GM15510 (cell line): ENCODE results near the gene RENBP.

Source experiments
- POLR2A ChIP-seq: IDR thresholded peaks from 3 replicates; pipeline ENCODE4 v1.6.1; 2011; ENCODE audit warnings: borderline replicate concordance; ENCODE audit not compliant: insufficient read length; ENCODE audit errors: extremely low read depth

Gene RENBP

DNA sequence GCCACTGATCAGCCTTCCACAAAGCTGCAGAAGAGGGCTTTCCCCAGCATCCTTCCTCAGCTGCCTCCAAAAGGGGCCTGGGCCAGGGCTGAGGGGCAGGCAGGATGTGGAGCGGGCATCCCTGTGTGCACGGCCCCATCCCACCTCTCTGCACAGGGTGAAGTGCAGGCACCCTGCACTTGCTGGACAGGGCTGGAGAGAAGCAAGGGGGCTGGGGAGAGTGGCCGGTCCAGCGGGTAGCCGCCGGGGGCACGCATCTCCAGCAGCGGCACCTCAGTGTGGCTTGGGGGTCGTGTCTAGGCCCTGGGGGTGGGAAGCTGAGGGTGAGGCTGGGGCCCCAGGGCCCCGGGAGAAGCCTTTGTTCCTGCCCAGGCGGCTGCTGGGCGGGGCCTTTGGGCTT lies 37.0 kb downstream of the RENBP start:
- no peak for TF ChIP-seq POLR2A

DNA sequence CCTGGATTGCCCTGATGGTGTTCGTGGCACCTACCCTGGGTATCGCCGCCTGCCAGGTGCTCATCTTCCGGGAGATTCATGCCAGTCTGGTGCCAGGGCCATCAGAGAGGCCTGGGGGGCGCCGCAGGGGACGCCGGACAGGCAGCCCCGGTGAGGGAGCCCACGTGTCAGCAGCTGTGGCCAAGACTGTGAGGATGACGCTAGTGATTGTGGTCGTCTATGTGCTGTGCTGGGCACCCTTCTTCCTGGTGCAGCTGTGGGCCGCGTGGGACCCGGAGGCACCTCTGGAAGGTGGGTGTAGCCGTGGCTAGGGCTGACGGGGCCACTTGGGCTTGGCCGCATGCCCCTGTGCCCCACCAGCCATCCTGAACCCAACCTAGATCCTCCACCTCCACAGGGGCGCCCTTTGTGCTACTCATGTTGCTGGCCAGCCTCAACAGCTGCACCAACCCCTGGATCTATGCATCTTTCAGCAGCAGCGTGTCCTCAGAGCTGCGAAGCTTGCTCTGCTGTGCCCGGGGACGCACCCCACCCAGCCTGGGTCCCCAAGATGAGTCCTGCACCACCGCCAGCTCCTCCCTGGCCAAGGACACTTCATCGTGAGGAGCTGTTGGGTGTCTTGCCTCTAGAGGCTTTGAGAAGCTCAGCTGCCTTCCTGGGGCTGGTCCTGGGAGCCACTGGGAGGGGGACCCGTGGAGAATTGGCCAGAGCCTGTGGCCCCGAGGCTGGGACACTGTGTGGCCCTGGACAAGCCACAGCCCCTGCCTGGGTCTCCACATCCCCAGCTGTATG lies 38.1 kb downstream of the RENBP start:
- no peak for TF ChIP-seq POLR2A

DNA sequence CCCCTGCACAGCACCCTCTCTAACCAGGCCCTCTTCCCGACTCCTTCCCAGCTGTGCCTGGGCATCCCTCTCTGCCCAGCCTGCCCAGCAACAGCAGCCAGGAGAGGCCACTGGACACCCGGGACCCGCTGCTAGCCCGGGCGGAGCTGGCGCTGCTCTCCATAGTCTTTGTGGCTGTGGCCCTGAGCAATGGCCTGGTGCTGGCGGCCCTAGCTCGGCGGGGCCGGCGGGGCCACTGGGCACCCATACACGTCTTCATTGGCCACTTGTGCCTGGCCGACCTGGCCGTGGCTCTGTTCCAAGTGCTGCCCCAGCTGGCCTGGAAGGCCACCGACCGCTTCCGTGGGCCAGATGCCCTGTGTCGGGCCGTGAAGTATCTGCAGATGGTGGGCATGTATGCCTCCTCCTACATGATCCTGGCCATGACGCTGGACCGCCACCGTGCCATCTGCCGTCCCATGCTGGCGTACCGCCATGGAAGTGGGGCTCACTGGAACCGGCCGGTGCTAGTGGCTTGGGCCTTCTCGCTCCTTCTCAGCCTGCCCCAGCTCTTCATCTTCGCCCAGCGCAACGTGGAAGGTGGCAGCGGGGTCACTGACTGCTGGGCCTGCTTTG lies 38.9 kb downstream of the RENBP start:
- TF ChIP-seq POLR2A: no peak

DNA sequence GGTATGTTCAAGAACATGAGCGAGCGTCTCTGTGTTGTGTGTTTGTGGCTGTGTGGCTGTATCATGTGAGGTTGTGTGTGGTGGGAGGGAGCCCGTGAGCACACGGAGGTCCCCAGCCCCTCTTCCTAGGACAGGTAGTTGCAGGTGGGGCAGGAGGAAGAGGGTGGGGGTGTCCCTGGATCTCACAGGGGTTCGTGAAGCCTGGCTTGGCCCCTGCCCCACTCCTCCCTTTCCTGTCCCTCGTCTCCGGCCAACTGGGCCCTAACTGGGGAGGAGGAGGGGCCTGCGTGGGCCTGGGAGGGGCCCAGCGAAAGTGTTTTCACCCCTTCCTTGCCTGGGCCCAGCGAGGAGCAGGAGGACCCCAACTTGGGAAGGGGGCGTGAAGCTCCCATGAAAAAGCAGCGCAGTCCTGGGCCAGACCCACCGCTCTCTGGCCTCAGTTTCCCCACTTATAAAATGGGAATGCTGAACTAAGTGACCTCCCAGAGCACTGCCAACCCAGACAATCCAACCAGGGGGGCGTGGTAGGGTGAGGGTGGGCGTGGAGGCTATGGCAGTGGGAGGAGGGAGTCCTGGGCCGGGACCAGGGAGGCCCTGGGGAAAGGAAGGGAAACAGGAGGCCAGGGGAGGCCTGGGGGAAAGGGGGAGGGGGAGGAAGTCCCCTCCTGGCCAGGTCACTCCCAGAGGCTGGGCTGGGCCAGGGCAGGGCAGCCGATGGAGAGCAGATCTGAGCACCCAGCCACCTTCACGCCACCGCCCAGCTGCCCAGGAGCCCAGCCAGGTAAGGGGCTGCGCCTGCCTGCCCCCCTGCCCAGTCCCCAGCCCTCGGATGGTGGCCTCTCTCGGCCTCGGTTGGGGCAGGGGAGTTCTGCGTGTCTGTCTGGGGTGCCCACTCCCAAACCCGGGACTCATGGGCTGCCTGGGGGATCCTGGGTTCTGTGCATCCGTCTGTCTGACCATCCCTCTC lies 40.2 kb downstream of the RENBP start, which contains the start of gene AVPR2:
TSS of gene AVPR2 (plus strand) at position 683 of the 967 bp plus-strand sequence. CDS start 473 bp downstream, outside the sequence.
- TF ChIP-seq POLR2A: no peak

DNA sequence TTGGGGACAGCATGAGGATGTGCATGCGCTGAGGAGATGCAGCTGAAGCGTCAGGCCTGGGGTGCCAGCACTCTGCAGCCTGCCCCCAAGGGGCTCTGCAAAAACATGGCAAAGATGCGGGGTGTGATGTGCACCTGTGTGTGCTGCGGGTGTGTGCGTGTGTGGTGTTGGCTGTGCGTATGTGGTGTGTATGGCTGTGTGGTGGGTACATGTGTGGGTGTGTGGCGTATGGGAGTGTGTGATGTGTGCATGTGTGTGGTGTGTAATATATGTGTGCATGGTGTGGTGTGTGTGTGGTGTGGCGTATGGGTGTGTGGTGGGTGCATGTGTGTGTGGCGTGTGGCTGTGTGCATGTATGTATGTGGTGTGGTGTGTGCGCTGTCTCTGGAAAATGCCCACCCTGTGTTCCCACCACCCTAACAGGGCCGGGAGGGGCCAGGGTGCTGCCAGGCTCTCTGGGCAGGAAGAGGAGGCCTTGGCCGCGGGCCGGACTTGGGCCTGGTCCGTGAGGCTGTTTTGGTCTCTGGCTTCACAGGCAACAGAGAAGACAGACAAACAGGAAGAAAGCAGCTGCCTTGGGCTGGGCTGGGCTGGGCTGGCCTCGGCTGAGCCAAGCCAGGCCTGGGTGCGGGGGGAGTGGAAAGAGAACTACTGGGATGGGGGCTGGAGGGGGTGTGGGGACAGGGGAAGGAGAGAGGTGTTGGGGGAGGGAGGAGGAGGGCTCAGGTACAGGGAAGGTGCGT lies 41.0 kb downstream of the RENBP start:
- no peak for TF ChIP-seq POLR2A

DNA sequence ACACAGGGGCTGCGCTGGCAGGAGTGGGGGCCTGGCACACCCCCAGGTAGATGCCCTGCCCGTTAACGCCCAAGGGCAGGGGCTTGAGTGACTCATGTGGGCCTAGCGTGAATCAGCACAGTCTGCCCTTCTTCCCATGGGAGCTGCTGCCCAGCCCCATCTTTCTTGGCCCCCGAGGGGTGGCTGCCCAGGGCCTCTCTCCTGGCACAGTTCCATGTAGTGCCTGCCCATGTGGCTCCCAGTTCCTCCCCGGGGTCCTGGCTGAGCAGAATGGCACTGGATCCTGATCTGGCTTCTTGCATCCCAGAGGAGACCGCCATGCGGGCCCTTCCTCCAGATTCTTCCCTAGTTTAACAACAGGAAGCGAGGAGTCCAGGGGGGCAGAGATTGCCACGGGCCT lies 42.1 kb downstream of the RENBP start:
- no peak for TF ChIP-seq POLR2A

DNA sequence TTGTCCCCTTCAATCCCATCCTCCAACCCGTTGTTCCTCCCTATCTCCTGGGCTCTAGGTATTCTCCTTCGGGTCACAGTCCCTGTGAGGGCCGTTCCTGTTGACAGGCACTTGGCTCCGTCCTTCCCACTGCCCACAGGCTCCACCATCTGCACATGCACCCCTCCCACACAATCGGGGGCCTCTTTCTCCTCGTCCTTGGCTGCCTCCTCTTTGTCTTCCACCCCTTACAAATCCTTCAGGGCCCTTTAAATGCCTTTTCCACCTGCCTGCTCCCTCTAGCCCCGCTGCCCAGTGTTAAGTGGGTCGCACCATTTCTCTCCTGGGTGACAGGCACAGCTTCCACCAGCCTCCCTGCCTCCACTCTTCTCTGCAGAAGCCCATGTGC lies 42.7 kb downstream of the RENBP start:
- no peak for TF ChIP-seq POLR2A

DNA sequence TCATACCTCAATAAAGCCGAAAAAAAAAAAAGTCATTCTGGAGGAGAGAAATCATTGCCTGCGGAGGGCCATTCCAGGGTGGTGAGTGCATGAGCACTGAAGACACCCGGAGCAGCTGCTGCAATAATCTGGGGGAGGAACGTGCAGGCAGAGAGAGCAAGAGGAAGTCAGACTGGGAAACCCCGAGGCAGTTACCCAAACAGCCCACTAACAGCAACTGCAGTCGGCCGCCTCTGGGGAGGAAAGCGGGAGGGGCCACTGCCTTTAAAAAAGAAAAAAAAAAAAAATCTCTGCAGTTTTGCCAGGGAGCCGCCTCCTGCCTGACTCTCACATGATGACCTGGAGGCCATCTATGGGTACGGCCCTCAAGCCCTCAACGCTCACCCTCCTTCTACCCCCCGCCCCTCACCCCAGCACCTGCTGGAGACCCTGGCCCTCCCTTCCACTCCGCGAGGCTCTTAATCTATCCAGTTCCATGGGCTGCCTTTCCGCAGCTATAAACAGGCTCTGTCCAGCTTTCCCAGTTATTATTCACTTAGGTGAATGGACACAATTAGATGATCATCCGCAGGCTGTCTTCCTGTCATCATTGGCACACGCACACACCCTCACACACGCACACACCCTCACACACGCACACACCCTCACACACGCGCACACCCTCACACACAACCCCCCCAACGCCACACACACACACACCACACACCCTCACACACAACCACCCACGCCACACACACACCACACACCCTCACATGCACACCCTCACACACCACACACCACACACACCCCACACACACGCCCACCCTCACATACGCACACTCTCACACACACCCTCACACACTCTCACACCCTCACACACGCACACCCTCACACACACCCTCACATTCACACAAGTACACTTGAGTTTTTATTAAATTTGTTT lies 43.4 kb downstream of the RENBP start:
- TF ChIP-seq POLR2A: no peak

DNA sequence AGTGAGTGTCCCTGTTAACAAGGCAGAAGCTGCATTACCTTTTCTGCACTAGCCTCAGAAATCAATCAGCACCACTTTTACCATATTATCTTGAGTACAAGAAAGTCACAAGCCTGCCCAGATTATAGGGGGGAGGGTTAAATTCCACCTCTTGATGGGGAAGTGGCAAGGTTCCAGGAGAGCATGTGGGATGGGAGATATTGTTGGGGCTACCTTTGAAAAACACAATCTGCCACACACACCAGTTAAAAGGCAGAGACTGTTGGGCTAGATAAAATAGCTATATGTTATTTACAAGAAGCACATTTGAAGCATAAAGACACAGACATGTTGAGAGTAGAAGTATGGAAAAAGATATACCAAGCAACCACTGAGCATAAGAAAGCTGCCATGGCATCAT lies 46.5 kb downstream of the RENBP start:
- TF ChIP-seq POLR2A: no peak

DNA sequence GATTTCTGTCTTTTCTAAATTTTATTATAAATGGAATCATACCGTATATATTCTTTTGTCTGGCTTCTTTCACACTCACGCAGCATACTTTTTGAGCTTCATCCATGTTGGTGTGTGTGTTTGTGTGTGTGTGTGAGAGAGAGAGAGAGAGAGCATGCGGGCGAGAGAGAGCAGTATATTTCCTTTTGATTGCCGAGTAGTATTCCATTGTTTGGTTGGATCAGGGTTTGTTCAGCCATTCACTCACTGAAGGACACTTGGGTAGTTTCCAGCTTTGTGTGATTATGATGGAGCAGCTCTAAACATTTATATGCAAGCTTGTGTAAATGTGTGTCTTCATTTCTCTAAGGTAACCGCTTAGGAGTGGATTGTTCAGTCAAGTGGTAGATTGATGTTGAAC lies 55.3 kb downstream of the RENBP start:
- TF ChIP-seq POLR2A: no peak

DNA sequence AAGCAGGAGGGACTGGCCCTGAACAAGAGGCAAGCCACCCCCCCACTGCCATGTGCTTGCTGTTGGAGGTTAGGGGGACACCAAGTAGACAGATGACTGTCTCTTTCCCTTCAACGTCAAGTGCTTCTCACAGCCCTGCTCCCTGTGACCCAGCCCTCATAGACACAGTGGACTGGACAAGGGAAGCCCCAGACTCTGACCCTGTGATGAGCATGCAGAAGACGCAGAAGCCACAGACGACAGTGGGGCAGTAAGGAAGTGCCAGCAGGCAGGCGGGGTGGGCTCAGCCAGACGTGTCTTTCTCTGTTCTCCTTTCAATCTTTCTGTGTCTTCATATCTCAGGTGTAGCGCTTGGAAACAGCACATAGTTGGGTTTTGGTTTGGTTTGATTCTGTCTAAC lies 56.1 kb downstream of the RENBP start:
- no peak for TF ChIP-seq POLR2A

DNA sequence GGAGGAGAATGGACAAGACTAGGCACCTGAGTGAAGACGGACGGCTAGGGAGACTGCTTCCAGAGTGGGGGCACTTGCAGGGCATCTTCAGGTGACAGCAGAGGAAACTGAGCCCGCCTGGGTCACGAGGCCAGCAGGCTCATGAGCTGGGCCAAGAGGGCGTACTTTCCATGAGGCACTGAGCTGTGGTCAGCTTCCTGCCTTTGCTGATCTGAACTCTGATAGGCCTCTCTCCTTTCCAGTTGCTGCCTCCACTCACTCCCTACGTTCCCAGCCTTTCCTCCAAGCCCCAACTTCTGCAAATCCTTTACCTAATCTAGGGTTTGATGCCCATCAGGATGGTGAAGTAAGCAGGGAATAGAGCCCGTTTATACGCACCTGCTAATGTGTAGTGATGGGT lies 57.1 kb downstream of the RENBP start:
- TF ChIP-seq POLR2A: no peak

DNA sequence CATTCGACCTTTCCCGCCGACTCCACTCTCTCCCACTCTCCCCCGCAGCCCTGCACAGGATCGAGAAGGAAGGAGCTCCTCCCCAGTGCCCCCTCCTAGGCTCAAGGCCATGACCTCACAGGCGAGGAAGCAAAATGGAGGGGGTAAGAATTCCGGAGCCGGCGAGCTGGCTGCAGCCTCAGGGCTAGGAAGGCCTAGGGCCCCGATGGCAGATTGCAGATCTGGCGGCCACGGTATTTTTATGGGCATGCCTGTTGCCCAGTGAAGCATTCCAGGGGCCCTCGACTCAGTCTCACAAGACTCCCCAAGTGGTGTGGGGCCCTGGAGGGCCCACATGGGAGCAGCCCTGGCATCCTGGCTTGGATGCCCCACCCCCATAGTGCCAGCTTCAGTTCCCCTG lies 57.5 kb downstream of the RENBP start:
- TF ChIP-seq POLR2A: no peak
